NCI-H82 treated with DMSO at 0.1 percent for 48 hours (cell line): ENCODE measurements around the gene ZNF468.
"Not testable (repeated sequence)": the region's sequence is repeated elsewhere in the genome, so short reads cannot be mapped to it uniquely, and the experiment has no call there.

ENCODE experiments used
- DNase-seq: peaks from one replicate; lab custom pipeline; 2025; ENCODE audit not compliant: unreplicated experiment; lab: John Stamatoyannopoulos, UW

The ZNF468 gene

DNA sequence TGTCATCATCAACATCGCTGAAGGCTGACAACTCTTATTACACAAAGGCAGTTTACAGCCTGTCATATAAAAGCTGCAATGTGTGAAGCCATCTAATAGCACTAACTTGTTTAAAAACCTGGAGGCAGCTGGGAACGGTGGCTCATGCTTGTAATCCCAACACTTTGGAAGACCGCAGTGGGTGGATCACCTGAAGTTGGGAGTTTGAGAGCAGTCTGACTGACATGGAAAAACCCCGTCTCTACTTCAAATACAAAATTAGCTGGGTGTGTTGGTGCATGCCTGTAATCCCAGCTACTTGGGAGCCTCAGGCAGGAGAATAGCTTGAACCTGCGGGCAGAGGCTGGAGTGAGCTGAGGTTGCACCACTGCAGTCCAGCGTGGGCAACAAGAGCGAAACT is 27.6 kb downstream of the ZNF468 start:
- not testable (repeated sequence) for DNase-seq

DNA sequence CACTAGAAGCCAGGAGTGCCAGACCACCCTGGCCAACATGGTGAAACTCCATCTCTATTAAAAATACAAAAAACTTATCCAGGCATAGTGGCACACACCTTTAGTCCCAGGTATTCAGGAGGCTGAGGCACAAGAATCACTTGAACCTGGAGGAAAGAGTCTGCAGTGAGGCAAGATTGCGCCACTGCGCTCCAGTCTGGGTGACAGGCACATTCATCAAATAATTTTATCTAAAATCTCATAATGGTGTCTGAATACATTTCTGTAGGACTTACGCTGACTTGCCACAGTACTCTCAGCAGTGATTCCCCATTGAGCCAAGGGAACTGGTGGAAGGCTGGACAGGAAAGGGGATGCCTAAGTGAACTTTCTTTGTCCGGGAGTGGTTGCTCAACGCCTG is 31.7 kb downstream of the ZNF468 start:
- DNase-seq = no peak

DNA sequence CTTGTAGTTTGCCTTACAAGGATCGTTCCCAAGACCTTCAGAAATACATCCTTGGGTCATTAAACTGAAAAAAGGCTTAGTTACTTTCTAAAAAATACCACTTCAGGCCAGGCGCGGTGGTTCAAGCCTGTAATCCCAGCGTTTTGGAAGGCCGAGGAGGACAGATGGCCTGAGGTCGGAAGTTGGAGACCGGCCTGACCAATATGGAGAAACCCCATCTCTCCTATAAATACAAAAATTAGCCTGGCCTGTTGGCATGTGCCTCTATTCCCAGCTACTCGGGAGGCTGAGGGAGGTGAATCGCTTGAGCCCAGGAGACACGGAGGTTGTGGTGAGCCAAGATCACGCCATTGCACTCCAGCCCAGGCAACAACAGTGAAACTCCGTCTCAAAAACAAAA is 33.7 kb downstream of the ZNF468 start:
- DNase-seq = no peak

GRCh38 chr19:52821204-52821960 is 36.0 kb downstream of the ZNF468 start, which contains the start of gene ZNF28:
Gene ZNF28, minus strand, starts transcription at chr19:52821633. Its CDS starts 3,675 bp downstream, at chr19:52817958.
- DNase-seq = peak; percentile 0

- not testable (repeated sequence) for DNase-seq
Observed at GRCh38 chr19:52820472-52821203, 36.8 kb downstream of the ZNF468 start.

GRCh38 chr19:52809801-52810200 is 47.6 kb downstream of the ZNF468 start:
- no peak for DNase-seq

DNA sequence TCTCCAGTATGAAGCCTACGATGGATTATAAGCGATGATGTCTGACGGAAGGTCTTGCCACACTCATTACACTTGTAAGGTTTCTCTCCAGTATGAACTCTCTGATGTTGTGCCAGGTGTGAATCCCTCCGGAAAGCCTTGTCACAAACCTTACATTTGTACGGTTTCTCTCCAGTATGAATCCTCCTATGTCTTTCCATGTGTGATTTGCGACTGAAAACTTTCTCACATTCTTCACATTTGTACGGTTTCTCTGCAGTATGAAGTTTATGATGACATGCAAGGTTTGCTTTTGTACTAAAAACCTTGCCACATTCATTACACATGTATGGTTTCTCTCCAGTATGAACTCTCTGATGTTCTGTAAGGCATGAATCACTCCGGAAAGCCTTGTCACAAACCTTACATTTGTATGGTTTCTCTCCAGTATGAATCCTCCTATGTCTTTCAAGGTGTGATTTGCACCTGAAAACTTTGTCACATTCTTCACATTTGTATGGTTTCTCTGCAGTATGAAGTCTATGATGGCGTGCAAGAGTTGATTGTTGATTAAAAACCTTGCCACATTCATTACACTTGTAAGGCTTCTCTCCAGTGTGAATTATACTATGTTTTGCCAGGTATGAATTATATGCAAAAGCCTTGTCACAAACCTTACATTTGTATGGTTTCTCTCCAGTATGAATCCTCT is 57.3 kb downstream of the ZNF468 start:
- not testable (repeated sequence) for DNase-seq

DNA sequence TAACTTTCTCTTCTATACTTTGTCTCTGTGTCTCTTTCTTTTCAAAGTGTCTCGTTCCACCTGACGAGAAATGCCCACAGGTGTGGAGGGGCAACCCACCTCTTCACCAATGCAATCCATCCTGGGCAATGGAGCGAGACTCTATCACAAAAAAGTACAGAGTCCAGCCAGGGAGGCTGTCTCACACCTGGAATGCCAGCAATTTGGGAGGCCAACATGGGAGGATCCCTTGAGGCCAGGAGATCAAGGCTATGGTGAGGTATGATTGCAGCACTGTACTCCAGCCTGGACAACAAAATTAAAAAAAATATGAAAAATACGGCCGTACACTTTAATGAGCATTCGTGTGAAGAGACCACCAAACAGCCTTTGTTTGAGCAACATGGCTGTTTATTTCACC is 68.0 kb downstream of the ZNF468 start:
- DNase-seq = no peak
